ENCODE measurements around the gene DPP4. TPM values are rescaled to one million over a fixed set of nuclear protein-coding genes. Genes with fewer than 3 reads are reported as not detected.

The DPP4 gene
- total and polyA plus RNA-seq, 3 donors from 2014 or later, result 1.2 to 6.3 (median 1.7) TPM

GRCh38 chr2:162107361-162107901, 33.4 kb upstream of the DPP4 start:
- Histone ChIP-seq H3K4me1 (no peaks in the 10 kb centered on the region), H3K4me3 (no peak overlapping the region), H3K27ac (no peak overlapping the region), H3K36me3 (ENCODE audit: low read depth, missing control alignments) (no peaks in the 10 kb centered on the region), H3K27me3 (no peaks in the 10 kb centered on the region), H3K9me3 (no peaks in the 10 kb centered on the region)
- TF ChIP-seq POLR2A (IDR thresholded peaks at IDR 0.05), result no peak
- TF ChIP-seq, protein P1, sequence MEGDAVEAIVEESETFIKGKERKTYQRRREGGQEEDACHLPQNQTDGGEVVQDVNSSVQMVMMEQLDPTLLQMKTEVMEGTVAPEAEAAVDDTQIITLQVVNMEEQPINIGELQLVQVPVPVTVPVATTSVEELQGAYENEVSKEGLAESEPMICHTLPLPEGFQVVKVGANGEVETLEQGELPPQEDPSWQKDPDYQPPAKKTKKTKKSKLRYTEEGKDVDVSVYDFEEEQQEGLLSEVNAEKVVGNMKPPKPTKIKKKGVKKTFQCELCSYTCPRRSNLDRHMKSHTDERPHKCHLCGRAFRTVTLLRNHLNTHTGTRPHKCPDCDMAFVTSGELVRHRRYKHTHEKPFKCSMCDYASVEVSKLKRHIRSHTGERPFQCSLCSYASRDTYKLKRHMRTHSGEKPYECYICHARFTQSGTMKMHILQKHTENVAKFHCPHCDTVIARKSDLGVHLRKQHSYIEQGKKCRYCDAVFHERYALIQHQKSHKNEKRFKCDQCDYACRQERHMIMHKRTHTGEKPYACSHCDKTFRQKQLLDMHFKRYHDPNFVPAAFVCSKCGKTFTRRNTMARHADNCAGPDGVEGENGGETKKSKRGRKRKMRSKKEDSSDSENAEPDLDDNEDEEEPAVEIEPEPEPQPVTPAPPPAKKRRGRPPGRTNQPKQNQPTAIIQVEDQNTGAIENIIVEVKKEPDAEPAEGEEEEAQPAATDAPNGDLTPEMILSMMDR (IDR thresholded peaks at IDR 0.05), result no peak
- intact Hi-C loops (cut with DNase I; ENCODE audit: low total_unique reads), result no loop called here
- DNase-seq, result no peak
- 59 to 74% methylated on average over 4 of the region's 4 CpGs for WGBS, 2 donors

DNA sequence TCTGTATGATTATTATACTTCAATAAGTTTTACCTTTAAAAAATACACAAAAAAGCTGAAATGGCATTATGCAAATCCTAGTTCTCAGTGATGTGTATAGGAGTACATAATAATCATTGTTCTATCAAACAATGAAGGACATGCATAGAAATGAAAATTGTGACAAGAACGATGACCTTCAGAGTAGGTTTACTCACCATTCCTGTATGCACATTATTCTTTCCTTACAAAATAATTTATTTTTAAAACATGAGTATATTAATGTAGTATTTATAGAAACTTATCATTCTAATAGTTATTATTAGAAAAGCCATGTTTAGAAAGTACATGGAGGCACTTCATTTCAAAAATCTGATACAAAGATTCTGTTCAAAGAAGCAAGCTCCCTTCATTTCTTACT, 32.7 kb upstream of the DPP4 start:
- H3K27ac ChIP-seq, result no peak overlapping the region
- H3K4me1 ChIP-seq, result no peaks in the 10 kb centered on the region
- H3K36me3 ChIP-seq (ENCODE audit: low read depth, missing control alignments), result no peaks in the 10 kb centered on the region
- TF ChIP-seq, protein P1 (IDR thresholded peaks at IDR 0.05), result no peak
- TF ChIP-seq POLR2A (IDR thresholded peaks at IDR 0.05), result no peak
- DNase-seq, result no peak
- no peaks in the 10 kb centered on the region for H3K27me3 ChIP-seq
- intact Hi-C loops (cut with DNase I; ENCODE audit: low total_unique reads), result no loop called here
- H3K4me3 ChIP-seq, result no peak overlapping the region
- 81 to 83% methylated on average over 1 of the region's 1 CpG for WGBS, 2 donors
- H3K9me3 ChIP-seq, result no peaks in the 10 kb centered on the region

DNA sequence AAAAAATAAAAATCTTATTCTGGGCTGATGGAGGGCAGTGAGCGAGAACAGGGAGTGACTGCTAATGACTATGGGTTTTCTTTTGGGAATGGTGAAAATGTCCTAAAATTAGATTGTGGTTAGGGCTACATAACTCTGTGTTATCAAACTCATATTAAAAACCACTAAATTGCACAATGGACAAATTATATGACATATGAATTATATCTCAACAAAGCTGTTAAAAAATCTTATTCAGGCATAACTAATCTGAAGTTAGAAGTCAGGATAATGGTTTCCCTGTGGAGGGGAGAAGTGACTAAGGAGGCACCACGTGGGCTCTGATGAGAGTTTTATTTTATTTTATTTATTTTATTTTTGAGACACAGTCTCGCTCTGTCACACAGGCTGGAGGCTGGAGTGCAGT, 32.1 kb upstream of the DPP4 start:
- H3K9me3 ChIP-seq, result no peaks in the 10 kb centered on the region
- H3K4me1 ChIP-seq, result no peaks in the 10 kb centered on the region
- TF ChIP-seq, protein P1 (IDR thresholded peaks at IDR 0.05), result no peak
- TF ChIP-seq POLR2A (IDR thresholded peaks at IDR 0.05), result no peak
- 69 to 71% methylated on average over 3 of the region's 3 CpGs for WGBS, 2 donors
- no peak for DNase-seq
- no peaks in the 10 kb centered on the region for H3K27me3 ChIP-seq
- no peak overlapping the region for H3K27ac ChIP-seq
- no peaks in the 10 kb centered on the region for H3K36me3 ChIP-seq (ENCODE audit: low read depth, missing control alignments)
- H3K4me3 ChIP-seq, result no peak overlapping the region
- intact Hi-C loops (cut with DNase I; ENCODE audit: low total_unique reads), result no loop called here

GRCh38 chr2:162103443-162104009, 29.5 kb upstream of the DPP4 start:
- DNase-seq, result no peak
- Histone ChIP-seq H3K36me3 (ENCODE audit: low read depth, missing control alignments) (no peaks in the 10 kb centered on the region), H3K9me3 (no peaks in the 10 kb centered on the region), H3K4me1 (no peaks in the 10 kb centered on the region), H3K27ac (no peak overlapping the region), H3K4me3 (no peak overlapping the region), H3K27me3 (no peaks in the 10 kb centered on the region)
- intact Hi-C loops (cut with DNase I; ENCODE audit: low total_unique reads), result no loop called here
- no peak for TF ChIP-seq POLR2A (IDR thresholded peaks at IDR 0.05)
- TF ChIP-seq, protein P1 (IDR thresholded peaks at IDR 0.05), result no peak
- 49 to 86% methylated on average over 3 of the region's 3 CpGs for WGBS, 2 donors

- no peaks in the 10 kb centered on the region for H3K36me3 ChIP-seq (ENCODE audit: low read depth, missing control alignments)
- 42 to 53% methylated on average over 1 of the region's 1 CpG for WGBS, 2 donors
- H3K4me3 ChIP-seq, result no peak overlapping the region
- H3K27ac ChIP-seq, result no peak overlapping the region
- intact Hi-C loops (cut with DNase I; ENCODE audit: low total_unique reads), result no loop called here
- H3K9me3 ChIP-seq, result no peaks in the 10 kb centered on the region
- H3K27me3 ChIP-seq, result no peaks in the 10 kb centered on the region
- no peak for TF ChIP-seq POLR2A (IDR thresholded peaks at IDR 0.05)
- TF ChIP-seq, protein P1 (IDR thresholded peaks at IDR 0.05), result no peak
- no peaks in the 10 kb centered on the region for H3K4me1 ChIP-seq
- no peak for DNase-seq
These were observed 26.6 kb upstream of the DPP4 start for GRCh38 chr2:162100579-162100978.
